ENCODE results near the gene SPIRE1.
"Not testable (repeated sequence)": the region's sequence is repeated elsewhere in the genome, so short reads cannot be mapped to it uniquely, and the experiment has no call there.

The SPIRE1 gene

GRCh38 chr18:12631831-12632477, 26.0 kb downstream of the SPIRE1 start:
- no peak for TF ChIP-seq CTCF (conservative IDR thresholded peaks at IDR 0.05)

GRCh38 chr18:12630136-12630535, 27.8 kb downstream of the SPIRE1 start:
- TF ChIP-seq CTCF (conservative IDR thresholded peaks at IDR 0.05) = no peak
- H3K27ac ChIP-seq = no peak overlapping the region

More at GRCh38 chr18:12631831-12632477, 26.0 kb downstream of the SPIRE1 start:
- no peak overlapping the region for H3K27ac ChIP-seq

- no peak for TF ChIP-seq CTCF (conservative IDR thresholded peaks at IDR 0.05)
- no peak overlapping the region for H3K27ac ChIP-seq
Observed at GRCh38 chr18:12628706-12629702, 28.9 kb downstream of the SPIRE1 start.

GRCh38 chr18:12627199-12627598, 30.7 kb downstream of the SPIRE1 start:
- H3K27ac ChIP-seq = not testable (repeated sequence)

GRCh38 chr18:12625241-12625640, 32.7 kb downstream of the SPIRE1 start:
- H3K27ac ChIP-seq = no peak overlapping the region
- TF ChIP-seq CTCF (conservative IDR thresholded peaks at IDR 0.05) = no peak

- no peak overlapping the region for H3K27ac ChIP-seq
- no peak for TF ChIP-seq CTCF (conservative IDR thresholded peaks at IDR 0.05)
Observed at GRCh38 chr18:12621742-12622306, 36.1 kb downstream of the SPIRE1 start.

GRCh38 chr18:12615748-12616147, 42.2 kb downstream of the SPIRE1 start:
- H3K27ac ChIP-seq = peak overlapping the region; percentile 22; the same call in 1 of the 2 replicates
- TF ChIP-seq CTCF (conservative IDR thresholded peaks at IDR 0.05) = no peak

Data from VCaP (cell line).